ENCODE measurements around the gene PRSS21.

The PRSS21 gene

GRCh38 chr16:2779978-2780898, 36.8 kb upstream of the PRSS21 start:
- DNase-seq = no peak

- no peak for DNase-seq
Measured at GRCh38 chr16:2782583-2783351, 34.3 kb upstream of the PRSS21 start.

- DNase-seq = no peak
Measured at GRCh38 chr16:2783581-2784357, 33.3 kb upstream of the PRSS21 start.

GRCh38 chr16:2784358-2785100, 32.5 kb upstream of the PRSS21 start:
- no peak for DNase-seq

- no peak for DNase-seq
Measured at GRCh38 chr16:2785101-2785991, 31.7 kb upstream of the PRSS21 start.

GRCh38 chr16:2786061-2786825, 30.8 kb upstream of the PRSS21 start:
- no peak for DNase-seq

- no peak for DNase-seq
Measured at GRCh38 chr16:2786826-2787151, 30.2 kb upstream of the PRSS21 start.

GRCh38 chr16:2787406-2787805, 29.6 kb upstream of the PRSS21 start, which contains the start of gene PRSS33:
Gene PRSS33, minus strand, starts transcription at chr16:2787560. Its CDS starts 1,013 bp downstream, at chr16:2786547.
- DNase-seq = no peak

GRCh38 chr16:2787961-2788360, 29.1 kb upstream of the PRSS21 start:
- DNase-seq = no peak

- no peak for DNase-seq
Measured at GRCh38 chr16:2790631-2791030, 26.4 kb upstream of the PRSS21 start.

- DNase-seq = no peak
Measured at GRCh38 chr16:2791174-2791573, 25.9 kb upstream of the PRSS21 start.

GRCh38 chr16:2792940-2793339, 24.1 kb upstream of the PRSS21 start:
- no peak for DNase-seq

- no peak for DNase-seq
Measured at GRCh38 chr16:2795395-2796143, 21.5 kb upstream of the PRSS21 start.

- no peak for DNase-seq
Measured at GRCh38 chr16:2798723-2799204, 18.3 kb upstream of the PRSS21 start.

GRCh38 chr16:2799205-2799858, 17.7 kb upstream of the PRSS21 start:
- no peak for DNase-seq

- DNase-seq = no peak
Measured at GRCh38 chr16:2799859-2800226, 17.2 kb upstream of the PRSS21 start.

- DNase-seq = no peak
Measured at GRCh38 chr16:2803545-2804195, 13.4 kb upstream of the PRSS21 start.

- DNase-seq = no peak
Measured at GRCh38 chr16:2804728-2805127, 12.3 kb upstream of the PRSS21 start.
